ENCODE results near the gene KIF24.

KIF24 gene

GRCh38 chr9:34292552-34292951, 36.5 kb downstream of the KIF24 start:
- in situ Hi-C loops (cut with HindIII; ENCODE audit: low pct_unique_long_range_greater_than_20kb, low sequenced_read_pairs) = no loop called here
- no peak for DNase-seq (ENCODE audit: low read depth in 1 of 2, low spot score in 1 of 2)

GRCh38 chr9:34291423-34291822, 37.6 kb downstream of the KIF24 start:
- in situ Hi-C loops (cut with HindIII; ENCODE audit: low pct_unique_long_range_greater_than_20kb, low sequenced_read_pairs) = no loop called here
- DNase-seq (ENCODE audit: low read depth in 1 of 2, low spot score in 1 of 2) = no peak

More at GRCh38 chr9:34292552-34292951, 36.5 kb downstream of the KIF24 start:
- TF ChIP-seq JUND (IDR thresholded peaks at IDR 0.05; ENCODE audit: low read depth) = no peak

GRCh38 chr9:34291023-34291422, 38.0 kb downstream of the KIF24 start:
- in situ Hi-C loops (cut with HindIII; ENCODE audit: low pct_unique_long_range_greater_than_20kb, low sequenced_read_pairs) = no loop called here
- DNase-seq (ENCODE audit: low read depth in 1 of 2, low spot score in 1 of 2) = no peak
- no peak for TF ChIP-seq JUND (IDR thresholded peaks at IDR 0.05; ENCODE audit: low read depth)

More at GRCh38 chr9:34291423-34291822, 37.6 kb downstream of the KIF24 start:
- TF ChIP-seq JUND (IDR thresholded peaks at IDR 0.05; ENCODE audit: low read depth) = no peak

- TF ChIP-seq JUND (IDR thresholded peaks at IDR 0.05; ENCODE audit: low read depth) = no peak
- no peak for DNase-seq (ENCODE audit: low read depth in 1 of 2, low spot score in 1 of 2)
- in situ Hi-C loops (cut with HindIII; ENCODE audit: low pct_unique_long_range_greater_than_20kb, low sequenced_read_pairs) = no loop called here
Measured at GRCh38 chr9:34289159-34289558, 39.9 kb downstream of the KIF24 start.

- in situ Hi-C loops (cut with HindIII; ENCODE audit: low pct_unique_long_range_greater_than_20kb, low sequenced_read_pairs) = no loop called here
- no peak for TF ChIP-seq JUND (IDR thresholded peaks at IDR 0.05; ENCODE audit: low read depth)
- DNase-seq (ENCODE audit: low read depth in 1 of 2, low spot score in 1 of 2) = no peak
Measured at GRCh38 chr9:34282096-34282495, 47.0 kb downstream of the KIF24 start.

- DNase-seq (ENCODE audit: low read depth in 1 of 2, low spot score in 1 of 2) = peak in 1 of 2 experiments; percentile 52
- in situ Hi-C loops (cut with HindIII; ENCODE audit: low pct_unique_long_range_greater_than_20kb, low sequenced_read_pairs) = no loop called here
- TF ChIP-seq JUND (IDR thresholded peaks at IDR 0.05; ENCODE audit: low read depth) = no peak
Measured at GRCh38 chr9:34279411-34279810, 49.7 kb downstream of the KIF24 start.
